Vagina (tissue), 2 donors: ENCODE data around the gene CEP85.

Source experiments
- CTCF ChIP-seq, 3 experiments: fragments of 450-650 bp in 2 of 3; fragments of 200-600 bp in 1 of 3; sonication (generic) in 1 of 3; IDR thresholded peaks; one replicate each; pipeline ENCODE4 v1.5.1; 2017 to 2019; ENCODE audit warnings: antibody characterized with exemption in 3 of 3, mild to moderate bottlenecking in 2 of 3, moderate library complexity in 2 of 3
- POLR2A ChIP-seq, 2 donors: fragments of 450-650 bp; IDR thresholded peaks; one replicate each; pipeline ENCODE4 v1.6.1; 2017; ENCODE audit warnings: antibody characterized with exemption in 2 of 2, mild to moderate bottlenecking in 2 of 2, moderate library complexity in 2 of 2
- POLR2AphosphoS5 ChIP-seq, 2 donors: sonication (generic); formaldehyde crosslinking; IDR thresholded peaks; one replicate each; pipeline ENCODE4 v1.9.0; 2017; ENCODE audit warnings: antibody characterized with exemption in 2 of 2, mild to moderate bottlenecking in 2 of 2, low read depth in 1 of 2; ENCODE audit not compliant: insufficient read depth in 1 of 2

GRCh38 chr1:26212726-26213125, 21.3 kb upstream of the CEP85 start:
- TF ChIP-seq CTCF (IDR thresholded peaks at IDR 0.05) (no peak), POLR2AphosphoS5 (IDR thresholded peaks at IDR 0.05; ENCODE audit: insufficient read depth in 1 of 2, low read depth in 1 of 2) (no peak), POLR2A (IDR thresholded peaks at IDR 0.05) (no peak)
